Skin epidermis (tissue), 12 donors: ENCODE measurements around the gene DHCR7.
"Not testable (repeated sequence)": the region's sequence is repeated elsewhere in the genome, so short reads cannot be mapped to it uniquely, and the experiment has no call there.

Experiments
- H3K27ac ChIP-seq, 21 experiments: fragments of 200-600 bp; sonication (generic) in 11 of 21; one replicate each; pipeline ENCODE4 v1.5.0; 2020; ENCODE audit warnings: mild to moderate bottlenecking in 3 of 21, inconsistent platforms in 2 of 21, moderate library complexity in 2 of 21
- H3K4me3 ChIP-seq, 7 experiments: fragments of 200-600 bp; sonication (generic) in 2 of 7; one replicate each; pipeline ENCODE4 v1.5.0; 2020; ENCODE audit warnings: inconsistent platforms in 2 of 7, mild to moderate bottlenecking in 2 of 7, moderate library complexity in 1 of 7

Gene DHCR7

GRCh38 chr11:71426413-71426812 is 21.8 kb downstream of the DHCR7 start:
- Histone ChIP-seq H3K27ac (no peak overlapping the region), H3K4me3 (no peak overlapping the region)

DNA sequence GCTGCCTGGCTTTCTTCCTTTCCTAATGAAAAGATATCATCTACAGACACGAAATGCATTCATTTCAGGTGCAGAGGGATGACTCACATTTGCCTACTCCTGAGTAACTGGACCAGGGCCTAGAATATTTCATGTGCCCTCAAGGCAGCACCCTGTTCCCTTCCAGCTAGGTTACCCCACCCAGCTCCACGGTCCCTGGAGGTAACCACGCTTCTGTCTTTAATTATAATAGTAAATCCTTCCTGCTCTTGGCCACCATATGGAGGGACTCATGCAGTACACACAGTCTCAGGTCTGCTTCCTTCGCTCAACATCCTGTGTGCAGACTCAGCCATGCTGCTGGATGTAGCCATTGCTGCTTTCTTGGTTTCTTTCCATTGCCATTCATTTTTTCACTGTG is 22.3 kb downstream of the DHCR7 start:
- no peak overlapping the region for H3K4me3 ChIP-seq
- no peak overlapping the region for H3K27ac ChIP-seq

DNA sequence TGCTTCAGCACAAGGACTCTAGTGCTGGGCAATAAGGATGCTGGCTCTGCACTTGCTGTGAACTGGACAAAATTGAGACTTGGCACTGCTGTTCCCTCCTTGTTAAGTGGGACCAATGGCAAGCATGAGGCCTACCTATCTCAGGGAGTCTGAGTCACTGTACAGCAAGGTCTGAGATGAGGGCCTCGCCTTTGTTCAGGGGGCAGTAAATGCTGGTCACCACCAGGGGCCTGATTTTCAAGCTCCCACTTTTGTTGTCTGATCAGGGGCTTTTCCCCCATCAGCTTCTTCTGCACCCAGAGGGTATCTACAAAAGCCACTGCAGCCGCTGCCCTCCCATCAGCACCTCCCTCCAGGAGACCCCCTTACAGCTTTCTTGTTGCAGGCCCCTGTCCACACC is 22.8 kb downstream of the DHCR7 start:
- no peak overlapping the region for H3K27ac ChIP-seq

DNA sequence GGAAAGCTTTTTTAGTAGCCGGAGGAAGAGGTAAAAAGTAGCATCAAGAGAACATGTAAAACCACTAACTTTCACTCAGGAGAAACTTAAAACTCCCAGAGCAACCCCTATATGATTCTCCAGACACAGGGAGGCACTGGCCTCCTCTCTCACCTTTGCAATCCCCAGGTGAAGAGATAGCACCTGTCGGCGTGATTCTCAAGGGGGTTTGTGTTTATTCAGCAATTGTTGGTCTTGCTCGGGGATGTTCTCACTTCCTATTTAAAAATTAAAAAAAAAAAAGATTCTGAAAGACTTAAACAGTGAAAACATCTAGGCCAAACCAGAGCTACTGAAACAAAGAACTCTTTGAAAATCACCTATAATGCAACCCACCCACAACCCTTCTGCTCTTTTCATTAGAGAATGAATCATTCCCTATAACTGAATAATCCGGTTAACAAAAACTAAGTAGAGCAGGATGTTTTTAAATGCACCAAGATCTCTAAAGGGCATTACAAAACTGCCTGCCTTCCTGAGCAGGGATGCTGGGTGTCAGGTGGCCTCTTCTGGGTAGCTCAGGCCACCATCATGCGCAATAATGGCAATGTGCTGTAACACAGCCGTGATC is 24.9 kb downstream of the DHCR7 start:
- H3K27ac ChIP-seq: no peak overlapping the region
- no peak overlapping the region for H3K4me3 ChIP-seq

More for the DNA sequence above, 22.8 kb downstream of the DHCR7 start:
- no peak overlapping the region for H3K4me3 ChIP-seq

DNA sequence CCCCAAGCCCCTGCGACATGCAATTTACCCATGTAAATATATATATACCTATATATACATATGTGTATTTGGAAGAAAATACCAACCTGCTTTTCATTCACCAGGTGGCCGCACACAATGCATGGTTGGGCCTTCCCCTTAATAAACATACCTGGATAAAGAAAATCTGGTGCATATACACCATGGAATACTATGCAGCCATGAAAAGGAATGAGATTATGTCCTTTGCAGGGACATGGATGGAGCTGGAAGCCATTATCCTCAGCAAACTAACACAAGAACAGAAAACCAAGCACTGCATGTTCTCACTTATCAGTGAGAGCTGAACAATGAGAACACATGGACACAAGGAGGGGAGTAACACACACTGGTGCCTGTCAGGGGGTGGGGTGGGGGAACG is 25.9 kb downstream of the DHCR7 start:
- H3K27ac ChIP-seq, H3K4me3 ChIP-seq: not testable (repeated sequence)

DNA sequence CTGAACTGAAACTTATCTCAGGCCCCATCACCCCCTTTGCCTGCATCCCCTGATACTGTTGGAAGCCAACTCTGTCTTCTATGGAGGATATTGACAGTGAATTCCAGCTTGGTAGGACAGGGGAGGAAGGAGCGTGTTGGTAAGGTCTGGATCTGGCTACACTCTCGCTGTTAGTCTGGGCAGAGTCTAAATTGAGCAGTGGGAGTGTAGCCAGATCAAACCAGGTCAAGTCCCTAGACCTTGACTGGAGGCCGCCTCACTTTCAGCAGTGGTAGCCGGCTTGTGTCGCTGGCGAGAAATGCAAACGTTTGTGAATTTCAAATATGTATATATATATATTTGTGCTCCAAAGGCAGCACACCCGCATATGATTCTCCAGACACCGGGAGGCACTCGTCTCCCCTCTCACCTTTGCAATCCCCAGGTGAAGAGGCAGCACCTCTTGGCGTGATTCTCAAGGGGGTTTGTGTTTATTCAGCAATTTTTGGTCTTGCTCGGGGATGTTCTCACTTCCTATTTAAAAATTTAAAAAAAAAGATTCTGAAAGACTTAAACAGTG is 26.7 kb downstream of the DHCR7 start:
- H3K27ac ChIP-seq: no peak overlapping the region
- H3K4me3 ChIP-seq: no peak overlapping the region

DNA sequence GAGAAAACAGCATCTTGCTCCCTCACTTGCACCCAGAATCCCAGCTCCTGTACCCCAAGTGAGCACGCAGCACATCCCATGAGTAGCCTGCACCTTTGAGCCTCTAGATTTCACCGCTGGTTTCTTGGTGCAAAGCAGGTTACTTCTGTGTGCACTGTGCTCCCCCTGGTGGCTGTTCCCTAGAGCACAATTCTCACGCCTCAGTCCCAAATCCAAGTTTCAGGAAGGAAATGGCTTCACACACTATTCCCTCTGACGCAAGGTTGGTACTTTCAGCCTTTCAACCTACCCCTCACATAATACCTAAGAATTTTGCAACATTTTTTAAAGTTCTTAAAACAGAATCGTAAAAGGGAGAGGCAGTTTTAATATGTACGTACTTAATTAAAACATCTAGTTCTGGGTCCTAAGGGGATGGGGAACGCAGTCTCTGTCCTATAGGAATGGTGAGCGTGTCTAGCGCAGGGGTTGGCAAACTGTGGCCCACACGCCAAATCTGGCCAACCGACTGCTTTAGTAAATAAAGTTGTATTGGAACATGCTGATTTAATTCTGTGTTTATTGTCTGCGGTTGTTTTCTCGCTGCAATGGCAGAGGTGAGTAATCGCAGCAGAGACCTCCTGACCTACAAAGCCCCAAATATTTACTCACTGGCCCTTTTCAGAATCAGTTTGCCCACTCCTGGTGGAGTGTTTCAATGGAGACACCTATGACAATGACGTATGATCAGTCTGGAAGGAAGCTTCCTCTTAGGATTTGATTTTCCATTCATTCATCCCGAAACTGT is 27.5 kb downstream of the DHCR7 start:
- Histone ChIP-seq H3K27ac (no peak overlapping the region), H3K4me3 (no peak overlapping the region)

DNA sequence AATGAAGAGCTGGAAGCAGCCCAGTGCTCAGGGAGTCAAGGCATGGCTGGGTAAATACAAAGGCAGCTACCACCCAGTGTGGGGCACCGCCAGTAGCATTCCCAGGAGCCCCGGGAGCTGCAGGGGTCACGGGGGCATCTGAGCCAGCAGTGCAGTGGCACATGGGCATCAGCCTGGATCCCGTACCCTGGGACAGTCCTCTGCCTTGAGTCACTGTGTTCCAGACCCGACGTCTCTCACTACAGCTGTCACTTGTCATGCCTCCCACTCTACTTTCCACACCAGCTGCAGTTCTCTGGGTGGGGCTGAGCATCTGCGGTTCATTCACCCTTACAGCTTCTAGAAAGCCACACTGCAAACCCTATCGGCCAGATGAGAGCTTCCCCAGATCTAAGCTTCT is 29.6 kb downstream of the DHCR7 start:
- no peak overlapping the region for H3K27ac ChIP-seq
- no peak overlapping the region for H3K4me3 ChIP-seq

GRCh38 chr11:71414645-71415044 is 33.5 kb downstream of the DHCR7 start:
- Histone ChIP-seq H3K4me3 (no peak overlapping the region), H3K27ac (no peak overlapping the region)

DNA sequence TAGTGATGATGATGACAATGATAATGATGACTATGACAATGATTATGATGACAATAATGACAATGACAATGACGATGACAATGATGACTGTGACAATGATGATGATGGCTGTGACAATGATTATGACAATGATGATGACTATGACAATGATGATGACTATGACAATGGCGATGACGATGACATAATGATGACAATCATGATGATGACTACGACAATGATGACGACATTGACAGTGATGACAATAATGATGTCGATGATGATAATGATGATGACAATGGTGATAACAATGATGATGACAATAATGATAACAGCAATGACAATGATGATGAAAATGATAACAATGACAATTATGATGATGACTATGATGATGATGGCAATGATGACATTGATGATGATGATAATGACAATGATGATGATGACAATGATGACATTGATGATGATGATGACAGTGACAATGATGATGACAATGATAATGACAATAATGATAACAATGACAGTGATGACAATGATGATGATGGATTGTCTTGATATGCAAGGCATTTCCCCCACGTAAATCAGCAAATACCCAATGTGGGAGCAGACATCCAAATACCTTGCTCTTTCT is 37.7 kb downstream of the DHCR7 start:
- Histone ChIP-seq H3K27ac (no peak overlapping the region), H3K4me3 (no peak overlapping the region)

DNA sequence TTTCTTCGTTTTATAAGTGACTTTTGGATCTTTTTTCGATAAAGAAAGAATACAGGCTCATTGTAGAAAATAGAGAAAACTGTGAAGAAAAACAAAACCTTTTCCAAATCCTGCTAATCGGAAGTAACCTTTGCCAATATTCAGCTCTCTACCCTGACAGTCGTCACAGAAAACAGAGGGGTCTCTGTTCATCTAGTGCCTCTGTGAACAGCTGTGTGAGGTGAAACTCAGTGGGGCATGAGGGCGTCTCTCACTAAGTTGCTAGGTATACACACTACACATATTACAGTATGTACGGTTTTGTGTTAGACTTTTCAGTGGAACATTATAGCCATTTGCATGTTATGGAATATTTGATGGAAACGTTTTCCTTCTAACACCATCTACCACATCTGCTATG is 39.4 kb downstream of the DHCR7 start:
- no peak overlapping the region for H3K27ac ChIP-seq

DNA sequence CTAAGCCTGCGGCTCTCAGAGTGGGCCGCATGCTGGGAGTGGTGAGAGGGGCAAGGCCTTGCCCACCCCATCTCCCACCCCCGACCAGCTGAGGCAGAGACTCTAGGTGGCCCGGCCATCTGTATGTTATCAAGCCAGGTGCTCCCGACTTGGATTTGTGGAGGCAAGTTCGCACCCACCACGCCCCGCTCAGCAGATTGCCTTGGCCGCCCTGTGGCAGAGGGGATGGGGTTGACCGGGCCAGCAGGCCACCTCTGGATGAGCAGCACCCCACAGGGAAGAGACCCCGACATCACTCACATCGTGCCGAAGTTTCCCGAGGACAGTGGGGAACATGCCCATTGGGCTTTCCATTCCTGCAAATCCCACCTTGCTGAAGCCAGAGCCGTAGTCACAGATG is 40.8 kb downstream of the DHCR7 start:
- H3K27ac ChIP-seq: no peak overlapping the region
- H3K4me3 ChIP-seq: no peak overlapping the region

More for the DNA sequence above, 39.4 kb downstream of the DHCR7 start:
- H3K4me3 ChIP-seq: no peak overlapping the region

DNA sequence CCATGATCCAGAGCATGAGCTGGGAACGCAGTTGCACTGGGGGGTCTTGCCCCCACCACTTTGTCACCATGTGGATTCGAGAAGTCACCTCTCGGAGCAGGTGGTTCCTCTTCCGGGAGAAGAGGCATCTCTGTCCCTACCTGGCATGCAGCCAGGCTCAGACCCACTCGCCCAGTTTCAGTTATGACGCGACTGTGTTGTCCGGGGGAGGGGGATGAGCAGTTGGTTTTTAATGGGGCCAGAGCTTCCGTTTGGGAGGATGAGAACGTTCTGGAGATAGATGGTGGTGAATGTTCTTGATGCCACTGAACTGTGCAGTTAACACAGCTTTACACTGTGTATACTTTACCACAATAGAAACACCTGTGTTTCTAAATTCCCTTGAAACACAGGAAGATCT is 41.5 kb downstream of the DHCR7 start:
- H3K4me3 ChIP-seq: no peak overlapping the region

GRCh38 chr11:71404209-71404608 is 44.0 kb downstream of the DHCR7 start:
- H3K4me3 ChIP-seq: no peak overlapping the region
- H3K27ac ChIP-seq: no peak overlapping the region

More for the DNA sequence above, 41.5 kb downstream of the DHCR7 start:
- H3K27ac ChIP-seq: no peak overlapping the region

GRCh38 chr11:71402878-71403277 is 45.3 kb downstream of the DHCR7 start:
- H3K27ac ChIP-seq: no peak overlapping the region
- no peak overlapping the region for H3K4me3 ChIP-seq

GRCh38 chr11:71400216-71400615 is 48.0 kb downstream of the DHCR7 start:
- Histone ChIP-seq H3K27ac (no peak overlapping the region), H3K4me3 (no peak overlapping the region)

DNA sequence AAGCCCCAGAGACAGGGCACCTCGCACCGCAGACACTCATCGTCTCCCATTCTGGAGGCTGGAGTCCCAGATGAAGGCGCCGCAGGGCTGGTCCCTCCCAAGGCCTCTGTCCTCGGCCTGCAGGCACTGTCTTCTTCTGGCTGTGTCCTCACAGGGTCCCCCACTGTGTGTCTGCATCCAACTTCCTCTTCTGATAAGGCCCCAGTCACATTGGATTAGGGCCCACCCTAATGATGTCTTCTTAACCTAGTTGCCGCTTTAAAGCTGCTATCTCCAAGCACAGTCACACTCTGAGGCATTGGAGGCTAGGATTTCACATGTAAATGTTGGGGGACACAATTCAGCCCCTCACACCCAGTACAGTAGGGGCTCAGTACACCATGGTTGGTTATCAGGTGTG is 48.9 kb downstream of the DHCR7 start:
- Histone ChIP-seq H3K4me3 (no peak overlapping the region), H3K27ac (no peak overlapping the region)

GRCh38 chr11:71397961-71398360 is 50.2 kb downstream of the DHCR7 start:
- H3K4me3 ChIP-seq: no peak overlapping the region

DNA sequence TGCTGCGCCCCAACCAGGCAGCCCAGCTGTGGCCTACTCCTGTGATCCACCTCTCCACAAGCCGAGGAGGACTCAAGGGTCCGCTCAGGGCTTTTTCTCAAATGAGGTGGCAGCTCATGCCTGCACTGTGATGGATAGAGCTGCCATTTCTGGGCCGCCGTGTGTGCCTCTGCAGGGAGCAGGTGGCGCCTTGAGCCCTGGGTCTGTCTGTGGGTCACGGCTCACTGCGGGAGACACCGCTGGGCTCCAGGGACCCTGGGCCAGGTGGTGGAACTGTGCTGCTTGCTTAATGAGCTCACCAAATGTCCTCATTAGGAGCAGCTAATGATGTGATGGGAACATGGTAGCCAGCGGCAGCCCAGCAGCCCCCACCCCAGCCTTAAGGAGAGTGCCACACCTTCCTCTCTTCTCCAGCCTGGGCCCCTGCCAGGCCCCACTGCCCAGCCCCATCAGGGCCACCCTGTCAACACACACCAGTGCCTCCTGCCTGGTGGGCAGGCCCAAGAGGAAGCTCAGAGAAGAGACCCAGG is 50.8 kb downstream of the DHCR7 start:
- Histone ChIP-seq H3K4me3 (no peak overlapping the region), H3K27ac (no peak overlapping the region)

More at GRCh38 chr11:71397961-71398360, 50.2 kb downstream of the DHCR7 start:
- H3K27ac ChIP-seq: no peak overlapping the region

DNA sequence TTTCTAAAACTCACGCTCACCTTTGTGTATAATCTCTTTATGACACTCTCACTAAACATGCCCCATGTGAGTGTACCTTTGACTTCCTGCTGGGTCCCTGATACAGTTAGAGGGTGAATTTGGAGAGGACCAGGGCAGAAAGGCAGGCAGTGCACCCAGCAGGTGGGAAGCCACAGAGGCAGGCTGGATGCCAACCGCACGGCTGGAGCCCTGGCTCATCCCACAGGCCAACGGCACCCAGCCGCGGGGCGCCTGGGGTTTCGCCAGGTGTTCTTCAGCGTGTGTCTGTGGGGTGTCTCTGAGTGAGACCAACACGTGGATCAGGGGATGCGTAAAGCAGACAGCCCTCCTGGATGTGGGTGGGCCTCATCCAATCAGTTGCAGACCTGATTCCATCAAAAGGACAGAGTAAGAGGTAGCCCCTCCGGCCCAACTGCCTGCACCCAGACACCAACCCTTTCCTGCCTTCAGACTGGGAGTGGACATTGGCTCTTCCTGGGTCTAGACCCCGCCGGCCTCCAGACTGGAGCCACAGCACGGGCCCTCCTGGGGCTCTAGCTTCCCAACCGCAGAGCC is 51.6 kb downstream of the DHCR7 start:
- no peak overlapping the region for H3K27ac ChIP-seq
- no peak overlapping the region for H3K4me3 ChIP-seq
